GM18907 (cell line): ENCODE results near the gene RPS2.
A peak's percentile ranks its signal among the peaks of the same experiment; 100 is the strongest.

Experiments used
- ATAC-seq: cut with Tn5 transposase; IDR thresholded peaks from one replicate; pipeline ENCODE4 v1.9.1; 2021; ENCODE audit warnings: mild to moderate bottlenecking, moderate library complexity; ENCODE audit not compliant: unreplicated experiment

The RPS2 gene

GRCh38 chr16:1999866-2000514 lies 35.4 kb upstream of the RPS2 start:
- ATAC-seq = no peak

- no peak for ATAC-seq
Observed at GRCh38 chr16:1998852-1999801, 34.5 kb upstream of the RPS2 start.

GRCh38 chr16:1998360-1998835 lies 33.8 kb upstream of the RPS2 start:
- no peak for ATAC-seq

GRCh38 chr16:1997494-1998359 lies 33.1 kb upstream of the RPS2 start:
- ATAC-seq = no peak

- no peak for ATAC-seq
Observed at GRCh38 chr16:1993731-1994131, 29.1 kb upstream of the RPS2 start.

- ATAC-seq = peak; percentile 3
Observed at GRCh38 chr16:1992704-1993317, 28.2 kb upstream of the RPS2 start.

- peak; percentile 45 for ATAC-seq
Observed at GRCh38 chr16:1991948-1992703, 27.5 kb upstream of the RPS2 start.

- no peak for ATAC-seq
Observed at GRCh38 chr16:1991588-1991947, 26.9 kb upstream of the RPS2 start.

- peak; percentile 48 for ATAC-seq
Observed at GRCh38 chr16:1991135-1991551, 26.5 kb upstream of the RPS2 start.

GRCh38 chr16:1990351-1991134 lies 25.9 kb upstream of the RPS2 start:
- peak; percentile 6 for ATAC-seq

- no peak for ATAC-seq
Observed at GRCh38 chr16:1990101-1990350, 25.4 kb upstream of the RPS2 start.

GRCh38 chr16:1989209-1990100 lies 24.8 kb upstream of the RPS2 start, which contains the start of gene SYNGR3:
TSS of gene SYNGR3 (plus strand) at chr16:1989970. CDS start at chr16:1990103, 133 bp downstream.
- no peak for ATAC-seq

- ATAC-seq = no peak
Observed at GRCh38 chr16:1987198-1987597, 22.6 kb upstream of the RPS2 start.

GRCh38 chr16:1985466-1986150 lies 21.0 kb upstream of the RPS2 start:
- no peak for ATAC-seq

- ATAC-seq = peak; percentile 6
Observed at GRCh38 chr16:1984347-1985225, 20.0 kb upstream of the RPS2 start.

GRCh38 chr16:1983544-1984346 lies 19.1 kb upstream of the RPS2 start, which contains the start of gene GFER:
TSS of gene GFER (plus strand) at chr16:1984193. CDS start at chr16:1984219, 26 bp downstream.
- ATAC-seq = peak; percentile 78
